Smooth muscle cell (in vitro differentiated cells): Measurements from ENCODE around the gene MLXIP. TPM values are rescaled to one million over a fixed set of nuclear protein-coding genes. Genes with fewer than 3 reads are reported as not detected.
"Not testable (repeated sequence)": the region's sequence is repeated elsewhere in the genome, so short reads cannot be mapped to it uniquely, and the experiment has no call there.

Experiments
- DNase-seq: peaks from one replicate; lab custom pipeline; 2025; ENCODE audit not compliant: unreplicated experiment; lab: John Stamatoyannopoulos, UW
- H2AFZ ChIP-seq: fragments of 200-600 bp; sonication (generic); 2 replicates; pipeline ENCODE4 v1.6.0; 2016; ENCODE audit warnings: antibody characterized with exemption, low read depth, mild to moderate bottlenecking
- H3F3A ChIP-seq: fragments of 200-600 bp; sonication (generic); 2 replicates; pipeline ENCODE4 v1.6.0; 2017; ENCODE audit warnings: antibody characterized with exemption, low read depth
- H3K27ac ChIP-seq: fragments of 200-600 bp; sonication (generic); 2 replicates; pipeline ENCODE4 v1.5.1; 2016; ENCODE audit warnings: low read depth, mild to moderate bottlenecking
- H3K27me3 ChIP-seq: fragments of 200-600 bp; sonication (generic); 2 replicates; pipeline ENCODE4 v1.6.1; 2016; ENCODE audit warnings: low read depth, mild to moderate bottlenecking
- H3K36me3 ChIP-seq: fragments of 200-600 bp; sonication (generic); 2 replicates; pipeline ENCODE4 v1.5.1; 2016; ENCODE audit warnings: low read depth
- H3K4me1 ChIP-seq: fragments of 200-600 bp; sonication (generic); 2 replicates; pipeline ENCODE4 v1.5.1; 2016; ENCODE audit warnings: low read depth
- H3K4me2 ChIP-seq: fragments of 200-600 bp; sonication (generic); 2 replicates; pipeline ENCODE4 v1.6.0; 2016; ENCODE audit warnings: mild to moderate bottlenecking
- H3K4me3 ChIP-seq: fragments of 200-600 bp; sonication (generic); 2 replicates; pipeline ENCODE4 v1.5.1; 2016; ENCODE audit warnings: mild to moderate bottlenecking
- H3K79me2 ChIP-seq: fragments of 200-600 bp; sonication (generic); 2 replicates; pipeline ENCODE4 v1.6.0; 2016; ENCODE audit warnings: low read depth, mild to moderate bottlenecking
- H3K9ac ChIP-seq: fragments of 200-600 bp; sonication (generic); 2 replicates; pipeline ENCODE4 v1.6.0; 2016; ENCODE audit warnings: low read depth
- H3K9me3 ChIP-seq: fragments of 200-600 bp; sonication (generic); replicated peaks from 2 replicates; pipeline ENCODE4 v1.5.1; 2016; ENCODE audit warnings: low read depth
- H4K20me1 ChIP-seq: fragments of 200-600 bp; sonication (generic); 2 replicates; pipeline ENCODE4 v1.6.0; 2016; ENCODE audit warnings: low read depth
- CTCF ChIP-seq: fragments of 200-600 bp; sonication (generic); IDR thresholded peaks from 2 replicates; pipeline ENCODE4 v1.5.1; 2017; ENCODE audit warnings: borderline replicate concordance, mild to moderate bottlenecking, antibody characterized with exemption; ENCODE audit not compliant: insufficient read depth, poor library complexity, severe bottlenecking
- WGBS: methylation state at CpG from one replicate; pipeline ENCODE4 v1.1.7; 2016; ENCODE audit warnings: low lambda C conversion rate; 5-methylcytosine and 5-hydroxymethylcytosine counted together
- polyA plus RNA-seq: library from polyadenylated mRNA; unstranded; fragments of >200 nt; fragmentation: Nextera tagmentation; extraction: Ambion mirVana; gene quantifications from 2 replicates; pipeline ENCODE4 v1.2.1, GENCODE V29; 2016
- total RNA-seq: library from RNA; depleted of rRNA; stranded (reverse); fragments of >200 nt; gene quantifications from 2 replicates; pipeline ENCODE4 v1.2.3, GENCODE V29; 2014

MLXIP gene
- total and polyA plus RNA-seq, 2 experiments from 2014 or later = 11.8 to 15.3 TPM

GRCh38 chr12:122104844-122105243, 26.3 kb downstream of the MLXIP start:
- H3K27ac ChIP-seq = no peak overlapping the region
- no peak overlapping the region for H3K9ac ChIP-seq
- WGBS = 85% methylated on average over 7 of the region's 7 CpGs
- no peaks in the 10 kb centered on the region for H3K27me3 ChIP-seq
- no peak overlapping the region for H2AFZ ChIP-seq
- H3K9me3 ChIP-seq = no peaks in the 10 kb centered on the region
- no peak for TF ChIP-seq CTCF
- peaks cover 2% of the 10 kb centered on the region for H3K4me1 ChIP-seq
- no peak for DNase-seq
- H3K79me2 ChIP-seq = peaks cover 65% of the 10 kb centered on the region
- peaks cover 6% of the 10 kb centered on the region for H3F3A ChIP-seq
- no peaks in the 10 kb centered on the region for H3K36me3 ChIP-seq
- H4K20me1 ChIP-seq = peaks cover 79% of the 10 kb centered on the region
- H3K4me2 ChIP-seq = no peak overlapping the region
- H3K4me3 ChIP-seq = no peak overlapping the region

GRCh38 chr12:122105496-122105895, 26.9 kb downstream of the MLXIP start:
- H3K36me3 ChIP-seq, H3K9ac ChIP-seq, H3K9me3 ChIP-seq, H2AFZ ChIP-seq, H3F3A ChIP-seq, H3K4me1 ChIP-seq, H3K27ac ChIP-seq, H3K4me3 ChIP-seq, DNase-seq, H3K27me3 ChIP-seq, H3K4me2 ChIP-seq: not testable (repeated sequence)
- WGBS = 75% methylated on average over 11 of the region's 11 CpGs
- Histone ChIP-seq H4K20me1 (peaks cover 79% of the 10 kb centered on the region), H3K79me2 (peaks cover 65% of the 10 kb centered on the region)

- H3K4me1 ChIP-seq = peaks cover 2% of the 10 kb centered on the region
- H4K20me1 ChIP-seq = peaks cover 78% of the 10 kb centered on the region
- no peak overlapping the region for H3K9ac ChIP-seq
- no peaks in the 10 kb centered on the region for H3K27me3 ChIP-seq
- no peak overlapping the region for H2AFZ ChIP-seq
- H3K27ac ChIP-seq = peak overlapping the region; percentile 78
- H3K36me3 ChIP-seq = no peaks in the 10 kb centered on the region
- WGBS = 90% methylated on average over 8 of the region's 8 CpGs
- no peak overlapping the region for H3K4me3 ChIP-seq
- H3K9me3 ChIP-seq = no peaks in the 10 kb centered on the region
- H3K4me2 ChIP-seq = peak overlapping the region; percentile 53
- H3F3A ChIP-seq = peaks cover 6% of the 10 kb centered on the region
- no peak for DNase-seq
- H3K79me2 ChIP-seq = peaks cover 60% of the 10 kb centered on the region
- TF ChIP-seq CTCF = no peak
These were observed 28.3 kb downstream of the MLXIP start for GRCh38 chr12:122106843-122107242.

- WGBS = 44% methylated on average over 6 of the region's 6 CpGs
- H3F3A ChIP-seq = peaks cover 6% of the 10 kb centered on the region
- no peak overlapping the region for H3K4me3 ChIP-seq
- H3K9ac ChIP-seq = no peak overlapping the region
- peaks cover 2% of the 10 kb centered on the region for H3K4me1 ChIP-seq
- H3K9me3 ChIP-seq = no peaks in the 10 kb centered on the region
- peaks cover 78% of the 10 kb centered on the region for H4K20me1 ChIP-seq
- peak overlapping the region; percentile 78 for H3K27ac ChIP-seq
- no peak for DNase-seq
- H2AFZ ChIP-seq = no peak overlapping the region
- H3K27me3 ChIP-seq = no peaks in the 10 kb centered on the region
- peaks cover 60% of the 10 kb centered on the region for H3K79me2 ChIP-seq
- peak overlapping the region; percentile 53 for H3K4me2 ChIP-seq
- no peaks in the 10 kb centered on the region for H3K36me3 ChIP-seq
- no peak for TF ChIP-seq CTCF
These were observed 28.7 kb downstream of the MLXIP start for GRCh38 chr12:122107261-122107660.
